T-cell (primary cell): ENCODE results near the gene MSH3. TPM values are rescaled to one million over a fixed set of nuclear protein-coding genes. Genes with fewer than 3 reads are reported as not detected.
"Not testable (repeated sequence)": the region's sequence is repeated elsewhere in the genome, so short reads cannot be mapped to it uniquely, and the experiment has no call there.

Experiments
- ATAC-seq, 4 experiments: fragments of 200-7000 bp in 3 of 4; fragments of 150-1000 bp in 1 of 4; cut with Tn5 transposase; replicated peaks in 1 of 4; 1 replicate in 3 of 4; 2 replicates in 1 of 4; pipeline ENCODE4 v1.10.0; 2021; ENCODE audit warnings: moderate library complexity in 3 of 4, mild to moderate bottlenecking in 2 of 4, moderate number of reproducible peaks in 1 of 4
- CTCF ChIA-PET, 2 donors: fragments of 300-600 bp; sonication (Branson Sonifier 250); formaldehyde crosslinking; loops; one replicate each; lab custom pipeline; 2022; ENCODE audit warnings: antibody characterized with exemption in 2 of 2; lab: Charles Lee
- POLR2A ChIA-PET, 2 donors: fragments of 300-600 bp; sonication (Branson Sonifier 250); formaldehyde crosslinking; loops; one replicate each; lab custom pipeline; 2022; ENCODE audit warnings: antibody characterized with exemption in 2 of 2; lab: Charles Lee
- DNase-seq, 35 experiments: peaks; one replicate each; pipeline versions ENCODE4 v3.0.0 to v3.0.0-alpha.2; 2013 to 2023
- H3K27ac ChIP-seq: one replicate; pipeline ENCODE4 v1.5.1; 2013; ENCODE audit warnings: low read length
- H3K27me3 ChIP-seq, 2 experiments: replicated peaks in 1 of 2; 1 replicate in 1 of 2; 2 replicates in 1 of 2; pipeline versions ENCODE4 v1.6.1 to v1.7.0; 2013; ENCODE audit warnings: low read length in 1 of 2, mixed read lengths in 1 of 2; ENCODE audit not compliant: control insufficient read depth in 2 of 2, insufficient read depth in 2 of 2; ENCODE audit errors: extremely low read depth in 1 of 2
- H3K36me3 ChIP-seq, 2 donors: 1 replicate in 1 of 2; 2 replicates in 1 of 2; pipeline versions ENCODE4 v1.6.1 to v1.7.0; 2013; ENCODE audit warnings: low read length in 1 of 2; ENCODE audit not compliant: control insufficient read depth in 2 of 2, insufficient read depth in 1 of 2; ENCODE audit errors: extremely low read depth in 1 of 2
- H3K4me1 ChIP-seq, 2 experiments: 1 replicate in 1 of 2; 2 replicates in 1 of 2; pipeline versions ENCODE4 v1.6.1 to v1.7.0; 2013; ENCODE audit warnings: low read length in 2 of 2, mixed read lengths in 1 of 2; ENCODE audit not compliant: insufficient read depth in 2 of 2, control insufficient read depth in 1 of 2; ENCODE audit errors: extremely low read depth in 1 of 2
- H3K4me3 ChIP-seq, 2 donors: 1 replicate in 1 of 2; 2 replicates in 1 of 2; pipeline versions ENCODE4 v1.5.1 to v1.7.0; 2013; ENCODE audit warnings: mild to moderate bottlenecking in 2 of 2, low read length in 1 of 2, moderate library complexity in 1 of 2; ENCODE audit not compliant: control insufficient read depth in 1 of 2; ENCODE audit errors: extremely low read depth in 1 of 2
- H3K9me3 ChIP-seq: 2 replicates; pipeline ENCODE4 v1.7.0; 2013
- H3K27ac Mint-ChIP-seq, 2 donors: one replicate each; pipeline ENCODE4 v1.8.0; 2020 to 2021; ENCODE audit warnings: mild to moderate bottlenecking in 2 of 2, mixed read lengths in 2 of 2
- H3K27me3 Mint-ChIP-seq, 2 donors: one replicate each; pipeline ENCODE4 v1.8.0; 2021 to 2022; ENCODE audit warnings: mixed read lengths in 2 of 2
- H3K36me3 Mint-ChIP-seq: one replicate; pipeline ENCODE4 v1.8.0; 2021; ENCODE audit warnings: mixed read lengths
- H3K4me1 Mint-ChIP-seq, 3 donors: one replicate each; pipeline ENCODE4 v1.8.0; 2020 to 2022; ENCODE audit warnings: mixed read lengths in 3 of 3, mild to moderate bottlenecking in 1 of 3
- H3K4me3 Mint-ChIP-seq, 3 donors: one replicate each; pipeline ENCODE4 v1.8.0; 2020 to 2022; ENCODE audit warnings: mild to moderate bottlenecking in 3 of 3, mixed read lengths in 3 of 3, moderate library complexity in 3 of 3
- H3K9me3 Mint-ChIP-seq, 3 donors: one replicate each; pipeline ENCODE4 v1.8.0; 2020 to 2022; ENCODE audit warnings: mixed read lengths in 3 of 3
- WGBS: methylation state at CpG from one replicate; pipeline ENCODE4 v1.1.5; 2013; ENCODE audit warnings: missing lambda C conversion rate; ENCODE audit not compliant: insufficient coverage; 5-methylcytosine and 5-hydroxymethylcytosine counted together
- total RNA-seq, 35 experiments: library from RNA in 6 of 35; stranded (reverse) in 6 of 35; fragments of 120-200 nt in 1 of 35; gene quantifications; one replicate each; pipeline versions ENCODE4 v1.2.1 to v1.2.4 and lab custom pipeline; 2013 to 2026

MSH3 gene
- total RNA-seq, 5 donors from 2014 or later (not counting 1 experiment from before 2014, with no cell fraction given): 10.8 to 20.8 (median 16.3) TPM

DNA sequence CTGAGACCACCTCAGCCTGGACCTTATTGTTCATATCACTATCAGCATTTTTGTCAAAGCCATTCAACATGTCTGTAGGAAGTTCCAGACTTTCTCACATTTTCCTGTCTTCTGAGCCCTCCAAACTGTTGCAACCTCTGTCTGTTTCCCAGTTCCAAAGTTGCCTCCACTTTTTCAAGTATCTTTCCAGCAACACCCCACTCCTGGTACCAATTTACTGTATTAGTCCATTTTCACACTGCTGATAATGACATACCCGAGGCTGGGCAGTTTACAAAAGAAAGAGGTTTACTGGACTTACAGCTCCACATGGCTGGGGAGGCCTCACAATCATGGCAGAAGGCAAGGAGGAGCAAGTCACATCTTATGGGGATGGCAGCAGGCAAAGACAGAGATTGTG lies 195.7 kb downstream of the MSH3 start:
- DNase-seq, H3K27me3 Mint-ChIP-seq, H3K4me1 ChIP-seq, H3K27me3 ChIP-seq, H3K9me3 ChIP-seq, H3K4me3 ChIP-seq, H3K27ac Mint-ChIP-seq, H3K27ac ChIP-seq, POLR2A ChIA-PET, ATAC-seq, CTCF ChIA-PET, H3K4me3 Mint-ChIP-seq: not testable (repeated sequence)
- H3K36me3 Mint-ChIP-seq: peaks cover 61% of the 10 kb centered on the region
- H3K9me3 Mint-ChIP-seq: peaks cover 6 to 23% (median 17%) of the 10 kb centered on the region in 3 donors
- H3K36me3 ChIP-seq: peaks cover 5 to 22% of the 10 kb centered on the region in 2 donors
- H3K4me1 Mint-ChIP-seq: peaks cover 12 to 25% (median 22%) of the 10 kb centered on the region in 3 donors
- WGBS: no CpG with 5 or more reads among the region's 1 CpG

DNA sequence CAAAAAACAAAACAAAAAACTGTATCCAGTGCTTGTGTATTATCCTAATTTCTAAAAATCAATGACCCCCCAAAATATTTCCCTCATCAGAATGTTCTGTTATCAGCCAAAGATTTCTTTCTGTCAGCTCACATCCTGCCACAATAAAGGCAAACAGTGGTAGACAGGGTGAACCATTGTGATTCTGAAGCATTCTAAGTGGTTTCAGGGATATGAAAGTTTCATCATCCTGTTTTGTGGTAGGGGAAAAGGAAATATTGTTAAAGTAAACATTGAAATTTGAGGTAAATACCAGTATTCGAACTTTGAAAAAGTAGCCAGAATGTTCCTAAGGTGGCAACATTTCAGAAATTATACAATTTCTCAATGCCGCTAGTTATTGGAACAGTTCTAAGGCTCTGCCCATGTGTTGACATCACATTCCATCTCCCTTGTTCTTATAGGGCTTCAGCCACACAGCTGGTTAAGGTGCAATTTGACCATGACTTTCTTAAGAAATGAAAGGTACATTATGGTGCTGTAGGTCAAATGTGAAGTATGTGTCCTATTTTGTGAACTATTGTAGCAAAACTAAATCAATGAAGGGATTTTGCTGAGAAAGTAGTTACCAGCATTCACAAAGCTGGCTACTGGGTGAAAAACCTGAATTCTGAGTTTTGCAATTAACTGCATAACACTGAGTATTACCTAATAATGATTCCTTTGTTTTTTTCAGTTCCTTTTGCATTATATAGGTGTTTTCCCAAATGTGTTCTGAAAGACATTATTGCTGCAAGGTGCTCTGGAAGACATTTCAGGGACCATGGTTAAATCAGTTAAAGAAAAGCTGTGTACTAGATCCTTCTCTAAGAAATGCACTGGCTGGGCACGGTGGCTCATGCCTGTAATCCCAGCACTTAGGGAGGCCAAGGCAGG lies 198.1 kb downstream of the MSH3 start:
- ATAC-seq (no peak), DNase-seq (no peak)
- H3K9me3 ChIP-seq: no peaks in the 10 kb centered on the region
- Mint-ChIP-seq H3K4me1 (peaks cover 6 to 20% (median 19%) of the 10 kb centered on the region in 3 donors), H3K27me3 (no peaks in the 10 kb centered on the region), H3K36me3 (peaks cover 70% of the 10 kb centered on the region), H3K9me3 (peaks cover 6 to 29% (median 21%) of the 10 kb centered on the region in 3 donors), H3K27ac (no peak overlapping the region), H3K4me3 (no peak overlapping the region)
- peaks cover 5 to 30% of the 10 kb centered on the region in 2 donors for H3K36me3 ChIP-seq
- H3K27ac ChIP-seq: no peak overlapping the region
- ChIA-PET POLR2A (no interaction called here), CTCF (no interaction called here)
- 100% methylated on average over 1 of the region's 3 CpGs for WGBS
- H3K4me1 ChIP-seq: peaks cover 0 to 6% of the 10 kb centered on the region in 2 experiments
- H3K4me3 ChIP-seq: no peak overlapping the region
- H3K27me3 ChIP-seq: no peaks in the 10 kb centered on the region

DNA sequence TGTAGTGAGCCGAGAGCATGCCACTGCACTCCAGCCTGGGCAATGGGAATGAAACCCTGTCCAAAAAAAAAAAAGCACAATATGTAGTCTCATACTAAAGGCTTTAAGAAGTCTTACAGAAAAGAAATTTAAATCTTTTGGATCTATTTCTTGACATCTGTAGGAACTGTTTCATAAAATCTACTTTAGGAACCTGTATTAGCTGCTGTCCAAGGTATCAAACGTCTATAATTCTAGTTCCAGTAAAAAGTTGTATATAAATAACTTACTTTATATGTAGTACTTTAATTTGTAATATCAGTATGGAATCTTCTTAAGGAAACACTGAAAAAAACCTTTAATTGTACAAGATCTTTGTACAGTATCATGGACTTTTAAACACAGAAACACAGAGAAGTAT lies 199.0 kb downstream of the MSH3 start:
- POLR2A ChIA-PET: no interaction called here
- peaks cover 71% of the 10 kb centered on the region for H3K36me3 Mint-ChIP-seq

DNA sequence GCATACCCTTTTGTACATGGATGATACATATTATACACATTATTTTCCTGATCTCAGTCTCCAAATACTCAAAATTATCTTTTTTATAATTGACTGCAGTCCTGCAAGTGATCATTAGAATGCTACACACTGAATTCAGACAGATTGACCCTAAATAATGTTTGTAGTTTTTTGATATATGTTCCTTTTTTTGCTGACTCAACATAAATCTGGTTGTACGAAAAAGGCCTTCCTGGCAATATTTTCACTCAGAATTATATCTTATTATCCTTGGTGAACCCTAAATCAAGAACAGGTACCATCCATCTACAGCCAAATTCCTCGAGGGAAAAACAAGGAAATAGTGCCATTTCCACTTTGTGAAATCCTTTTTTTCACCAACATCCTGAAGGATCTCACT lies 200.1 kb downstream of the MSH3 start:
- Mint-ChIP-seq H3K9me3 (peaks cover 6 to 22% (median 14%) of the 10 kb centered on the region in 3 donors), H3K27ac (no peak overlapping the region), H3K36me3 (peaks cover 63% of the 10 kb centered on the region), H3K4me1 (peaks cover 7 to 20% (median 19%) of the 10 kb centered on the region in 3 donors), H3K27me3 (no peaks in the 10 kb centered on the region), H3K4me3 (no peak overlapping the region)
- ChIA-PET CTCF (no interaction called here), POLR2A (no interaction called here)
- H3K4me1 ChIP-seq: peaks cover 0 to 6% of the 10 kb centered on the region in 2 experiments
- no peaks in the 10 kb centered on the region for H3K27me3 ChIP-seq
- H3K4me3 ChIP-seq: no peak overlapping the region
- H3K27ac ChIP-seq: no peak overlapping the region
- 83% methylated on average over 1 of the region's 2 CpGs for WGBS
- H3K36me3 ChIP-seq: peaks cover 5 to 18% of the 10 kb centered on the region in 2 donors
- no peak for DNase-seq
- ATAC-seq: no peak
- H3K9me3 ChIP-seq: no peaks in the 10 kb centered on the region

More for the DNA sequence above, 199.0 kb downstream of the MSH3 start:
- H3K27ac Mint-ChIP-seq: no peak overlapping the region
- ATAC-seq (no peak), DNase-seq (no peak)
- peaks cover 6 to 26% (median 18%) of the 10 kb centered on the region in 3 donors for H3K9me3 Mint-ChIP-seq
- H3K27me3 Mint-ChIP-seq: no peaks in the 10 kb centered on the region
- no CpG with 5 or more reads among the region's 2 CpGs for WGBS
- no peak overlapping the region for H3K4me3 ChIP-seq
- H3K36me3 ChIP-seq: peaks cover 5 to 28% of the 10 kb centered on the region in 2 donors
- no peaks in the 10 kb centered on the region for H3K9me3 ChIP-seq
- no peaks in the 10 kb centered on the region for H3K27me3 ChIP-seq
- H3K4me1 Mint-ChIP-seq: peaks cover 6 to 20% (median 19%) of the 10 kb centered on the region in 3 donors
- CTCF ChIA-PET: no interaction called here
- peaks cover 0 to 6% of the 10 kb centered on the region in 2 experiments for H3K4me1 ChIP-seq
- no peak overlapping the region for H3K27ac ChIP-seq
- no peak overlapping the region for H3K4me3 Mint-ChIP-seq

DNA sequence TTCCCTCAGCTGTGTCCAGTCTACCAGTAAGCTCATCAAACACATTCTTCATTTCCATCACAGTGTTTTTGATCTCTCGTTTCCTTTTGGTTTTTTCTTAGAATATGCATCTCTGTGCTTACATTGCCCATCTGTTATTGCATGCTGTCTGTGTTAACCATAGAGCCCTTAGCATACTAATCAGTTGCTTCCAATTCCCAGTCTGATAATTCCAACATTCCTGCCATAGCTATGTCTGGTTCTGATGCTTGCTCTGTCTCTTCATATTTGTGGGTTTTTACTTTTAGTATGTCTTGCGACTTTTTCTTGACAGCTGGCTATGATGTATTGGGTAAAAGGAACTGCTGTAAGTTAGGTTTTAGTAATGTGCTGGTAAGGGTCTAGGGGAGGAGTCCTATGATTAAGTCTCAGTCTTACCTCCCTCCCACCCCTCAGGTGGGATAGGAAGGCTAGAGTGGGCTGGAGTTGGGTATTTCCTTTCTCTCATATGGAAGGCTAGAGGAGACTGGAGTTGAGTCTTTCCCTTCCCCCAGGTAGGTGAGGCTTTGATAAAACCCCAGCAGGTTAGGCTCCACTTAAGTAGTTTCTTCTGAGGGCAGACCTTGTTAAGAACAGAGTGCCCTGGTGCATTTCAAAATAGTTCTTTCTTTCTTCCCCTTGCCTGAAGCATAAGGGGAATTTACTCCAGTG lies 206.6 kb downstream of the MSH3 start:
- no peaks in the 10 kb centered on the region for H3K4me1 ChIP-seq
- 63% methylated on average over 1 of the region's 2 CpGs for WGBS
- Mint-ChIP-seq H3K4me1 (peaks cover 0 to 18% (median 4%) of the 10 kb centered on the region in 3 donors), H3K27me3 (no peaks in the 10 kb centered on the region), H3K4me3 (no peak overlapping the region), H3K36me3 (peaks cover 73% of the 10 kb centered on the region), H3K27ac (no peak overlapping the region), H3K9me3 (peaks cover 0 to 7% (median 4%) of the 10 kb centered on the region in 3 donors)
- no peak for DNase-seq
- H3K36me3 ChIP-seq: no peaks in the 10 kb centered on the region
- H3K4me3 ChIP-seq: no peak overlapping the region
- CTCF ChIA-PET: interaction anchor here (0.6 kb wide), 2 partner anchors 440 to 508 kb away, joined by 4 to 6 read pairs; partner anchors contain the start of gene ZCCHC9 (in 1 of the 2)
- no peaks in the 10 kb centered on the region for H3K9me3 ChIP-seq
- ATAC-seq: no peak
- H3K27ac ChIP-seq: no peak overlapping the region
- H3K27me3 ChIP-seq: no peaks in the 10 kb centered on the region
- POLR2A ChIA-PET: interaction anchor here in 1 of 2 donors (0.6 to 0.7 kb wide), 2 partner anchors 135 to 410 kb away, joined by 3 to 6 read pairs; no protein-coding TSS in a partner anchor

DNA sequence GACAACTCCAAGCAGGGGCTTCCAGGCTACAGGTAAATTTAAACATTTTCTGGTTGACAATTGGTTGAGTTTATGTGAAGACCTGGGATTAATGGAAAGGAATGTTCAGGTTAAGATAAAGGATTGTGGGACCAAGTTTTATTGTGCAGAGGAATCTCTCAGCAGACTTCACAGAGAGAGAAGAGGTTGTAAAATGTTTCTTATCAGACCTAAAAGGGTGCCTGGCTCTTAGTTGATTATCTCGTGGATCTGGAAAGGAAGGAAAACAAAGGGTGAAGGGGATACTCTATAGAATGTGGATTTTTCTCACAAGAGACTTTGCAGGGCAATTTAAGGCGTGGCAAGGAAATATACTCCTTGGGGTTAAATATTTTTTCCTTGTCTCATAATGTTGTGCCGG lies 209.3 kb downstream of the MSH3 start:
- Mint-ChIP-seq H3K27me3 (no peaks in the 10 kb centered on the region), H3K27ac (no peak overlapping the region), H3K4me1 (peaks cover 0 to 18% (median 4%) of the 10 kb centered on the region in 3 donors), H3K36me3 (peaks cover 71% of the 10 kb centered on the region), H3K4me3 (no peak overlapping the region), H3K9me3 (no peaks in the 10 kb centered on the region)
- H3K9me3 ChIP-seq: no peaks in the 10 kb centered on the region
- ChIA-PET CTCF (no interaction called here), POLR2A (no interaction called here)
- H3K27me3 ChIP-seq: no peaks in the 10 kb centered on the region
- 100% methylated on average over 1 of the region's 3 CpGs for WGBS
- ATAC-seq (no peak), DNase-seq (no peak)
- no peak overlapping the region for H3K4me3 ChIP-seq
- H3K4me1 ChIP-seq: no peaks in the 10 kb centered on the region
- peaks cover 0 to 13% of the 10 kb centered on the region in 2 donors for H3K36me3 ChIP-seq
- no peak overlapping the region for H3K27ac ChIP-seq
